ENCODE results near the gene SLC39A2. TPM values are rescaled to one million over a fixed set of nuclear protein-coding genes. Genes with fewer than 3 reads are reported as not detected.

SLC39A2 gene
- total RNA-seq, 2 donors from 2014 or later = not detected

DNA sequence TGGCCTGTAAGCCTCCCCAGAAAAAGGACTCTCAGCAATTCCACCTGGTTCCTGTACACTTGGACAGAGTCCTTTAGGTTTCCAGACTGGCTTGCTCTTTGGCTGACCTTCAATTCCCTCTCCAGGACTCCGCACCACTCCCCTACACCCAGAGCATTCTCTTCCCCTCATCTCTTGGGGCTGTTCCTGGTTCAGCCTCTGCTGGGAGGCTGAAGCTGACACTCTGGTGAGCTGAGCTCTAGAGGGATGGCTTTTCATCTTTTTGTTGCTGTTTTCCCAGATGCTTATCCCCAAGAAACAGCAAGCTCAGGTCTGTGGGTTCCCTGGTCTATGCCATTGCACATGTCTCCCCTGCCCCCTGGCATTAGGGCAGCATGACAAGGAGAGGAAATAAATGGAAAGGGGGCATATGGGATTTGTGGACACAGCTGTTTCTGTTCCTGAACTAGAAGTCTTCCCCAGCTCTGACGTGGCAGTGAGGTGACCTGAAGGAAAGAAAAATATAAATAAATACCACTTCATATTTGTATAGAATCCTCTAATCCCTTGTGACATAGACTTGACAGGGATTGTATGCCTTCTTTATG, 44.4 kb downstream of the SLC39A2 start:
- no peaks in the 10 kb centered on the region for H3K9me3 ChIP-seq
- peaks cover 0 to 50% of the 10 kb centered on the region in 2 donors for H3K4me1 ChIP-seq
- DNase-seq (ENCODE audit: low spot score) = no peak
- H3K4me3 ChIP-seq = no peak overlapping the region
- H3K27me3 ChIP-seq = no peaks in the 10 kb centered on the region
- no peaks in the 10 kb centered on the region for H3K36me3 ChIP-seq
- TF ChIP-seq, protein P1, sequence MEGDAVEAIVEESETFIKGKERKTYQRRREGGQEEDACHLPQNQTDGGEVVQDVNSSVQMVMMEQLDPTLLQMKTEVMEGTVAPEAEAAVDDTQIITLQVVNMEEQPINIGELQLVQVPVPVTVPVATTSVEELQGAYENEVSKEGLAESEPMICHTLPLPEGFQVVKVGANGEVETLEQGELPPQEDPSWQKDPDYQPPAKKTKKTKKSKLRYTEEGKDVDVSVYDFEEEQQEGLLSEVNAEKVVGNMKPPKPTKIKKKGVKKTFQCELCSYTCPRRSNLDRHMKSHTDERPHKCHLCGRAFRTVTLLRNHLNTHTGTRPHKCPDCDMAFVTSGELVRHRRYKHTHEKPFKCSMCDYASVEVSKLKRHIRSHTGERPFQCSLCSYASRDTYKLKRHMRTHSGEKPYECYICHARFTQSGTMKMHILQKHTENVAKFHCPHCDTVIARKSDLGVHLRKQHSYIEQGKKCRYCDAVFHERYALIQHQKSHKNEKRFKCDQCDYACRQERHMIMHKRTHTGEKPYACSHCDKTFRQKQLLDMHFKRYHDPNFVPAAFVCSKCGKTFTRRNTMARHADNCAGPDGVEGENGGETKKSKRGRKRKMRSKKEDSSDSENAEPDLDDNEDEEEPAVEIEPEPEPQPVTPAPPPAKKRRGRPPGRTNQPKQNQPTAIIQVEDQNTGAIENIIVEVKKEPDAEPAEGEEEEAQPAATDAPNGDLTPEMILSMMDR (IDR thresholded peaks at IDR 0.05) = no peak
- H3K27ac ChIP-seq = no peak overlapping the region

DNA sequence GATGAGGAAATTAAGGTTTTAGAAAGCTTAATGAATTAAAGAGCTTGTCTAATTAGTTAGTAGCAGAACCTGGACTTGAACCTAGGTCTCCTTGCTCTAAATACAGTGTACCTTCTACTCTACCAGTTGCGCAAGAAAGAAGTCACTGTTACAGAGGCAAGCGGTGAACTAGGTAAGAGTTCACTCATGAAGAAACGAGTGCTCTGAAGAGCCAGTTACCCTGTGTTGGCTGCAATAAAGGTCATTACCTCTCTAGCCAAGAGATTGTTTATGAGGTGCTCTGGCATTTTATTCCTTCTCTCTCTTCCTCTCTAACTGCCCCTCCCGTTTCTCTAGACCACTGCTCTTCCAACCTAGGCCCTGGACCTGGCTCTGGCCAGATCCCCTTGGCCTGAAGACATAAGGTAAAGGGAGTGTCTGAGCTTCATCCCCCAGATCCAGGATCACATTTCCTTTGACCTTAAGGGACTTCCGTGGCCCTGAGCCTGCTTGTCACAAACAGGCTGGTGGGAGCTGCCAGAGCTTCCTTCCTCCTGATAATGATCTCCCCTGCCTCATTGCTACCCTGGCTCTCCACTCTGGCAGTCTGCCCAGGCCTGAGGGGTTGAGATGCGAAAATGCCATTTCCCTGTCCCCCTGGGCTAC, 45.0 kb downstream of the SLC39A2 start:
- Histone ChIP-seq H3K4me3 (no peak overlapping the region), H3K36me3 (no peaks in the 10 kb centered on the region), H3K4me1 (peaks cover 0 to 47% of the 10 kb centered on the region in 2 donors), H3K9me3 (no peaks in the 10 kb centered on the region), H3K27ac (no peak overlapping the region), H3K27me3 (no peaks in the 10 kb centered on the region)
- DNase-seq (ENCODE audit: low spot score) = no peak
- TF ChIP-seq, protein P1 (IDR thresholded peaks at IDR 0.05) = no peak

DNA sequence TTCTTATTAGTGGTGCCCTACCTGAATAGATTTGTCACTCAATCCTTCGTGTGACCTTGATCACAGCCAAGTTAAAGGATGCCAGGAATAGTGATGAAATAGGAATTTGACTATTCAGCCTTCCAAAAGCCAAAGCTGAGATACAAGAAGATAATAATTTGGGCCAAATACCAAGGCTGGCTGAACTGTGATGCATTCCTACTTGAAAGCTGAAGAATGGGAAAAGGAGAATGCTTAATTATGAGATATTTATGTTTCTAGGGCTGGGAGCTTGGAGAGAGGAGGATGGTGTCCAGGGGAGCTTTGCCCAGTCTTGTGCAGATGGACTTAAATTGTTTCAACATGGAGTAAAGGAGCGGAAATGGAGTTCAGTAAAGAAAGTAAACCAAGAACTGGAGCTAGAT, 48.3 kb downstream of the SLC39A2 start:
- Histone ChIP-seq H3K4me3 (no peak overlapping the region), H3K27ac (no peak overlapping the region), H3K27me3 (no peaks in the 10 kb centered on the region), H3K4me1 (peaks cover 0 to 34% of the 10 kb centered on the region in 2 donors), H3K9me3 (no peaks in the 10 kb centered on the region), H3K36me3 (no peaks in the 10 kb centered on the region)
- no peak for DNase-seq (ENCODE audit: low spot score)
- TF ChIP-seq, protein P1 (IDR thresholded peaks at IDR 0.05) = no peak

DNA sequence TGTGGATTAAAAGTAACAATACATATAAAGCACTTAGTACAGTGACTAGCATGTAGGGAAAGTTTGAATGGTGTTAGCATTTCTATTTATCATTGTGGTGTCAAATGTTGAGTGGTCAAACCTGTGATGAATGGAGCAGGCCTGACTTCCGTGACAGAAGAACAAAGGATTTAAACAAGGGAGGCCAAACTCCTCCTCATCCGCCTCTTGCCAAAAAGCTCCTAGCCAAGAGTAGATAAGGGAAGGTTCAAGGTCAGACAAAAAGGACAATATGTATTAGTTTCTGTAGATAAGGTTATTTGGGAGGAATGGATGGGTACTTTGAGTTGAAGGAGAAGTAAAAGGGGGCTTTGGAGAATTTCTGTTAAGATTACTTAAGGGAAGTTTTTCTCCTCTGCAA, 49.5 kb downstream of the SLC39A2 start:
- H3K9me3 ChIP-seq = no peaks in the 10 kb centered on the region
- no peaks in the 10 kb centered on the region for H3K36me3 ChIP-seq
- peaks cover 0 to 22% of the 10 kb centered on the region in 2 donors for H3K4me1 ChIP-seq
- TF ChIP-seq, protein P1 (IDR thresholded peaks at IDR 0.05) = no peak
- no peak for DNase-seq (ENCODE audit: low spot score)
- H3K27ac ChIP-seq = no peak overlapping the region
- H3K4me3 ChIP-seq = no peak overlapping the region
- no peaks in the 10 kb centered on the region for H3K27me3 ChIP-seq

DNA sequence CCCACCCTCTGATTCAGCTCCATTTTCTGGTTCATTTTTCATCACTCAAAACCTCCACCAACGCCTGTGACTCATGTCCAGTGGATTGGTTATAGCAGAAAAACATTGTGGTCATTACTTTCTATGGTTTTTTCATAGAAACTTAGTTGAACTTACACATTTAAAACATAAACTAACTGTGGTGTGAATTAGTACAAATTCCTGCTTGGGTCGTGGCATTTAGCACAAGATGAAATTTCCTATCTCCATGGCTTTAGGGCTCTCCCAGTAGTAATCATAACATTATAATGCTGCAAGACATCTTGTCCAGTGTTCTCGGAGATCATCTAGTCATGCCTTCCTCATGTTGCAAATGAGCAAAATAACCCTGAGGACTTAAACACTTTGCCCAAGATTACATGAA, 50.2 kb downstream of the SLC39A2 start:
- Histone ChIP-seq H3K4me3 (no peak overlapping the region), H3K36me3 (no peaks in the 10 kb centered on the region), H3K9me3 (no peaks in the 10 kb centered on the region), H3K4me1 (peaks cover 0 to 16% of the 10 kb centered on the region in 2 donors), H3K27me3 (no peaks in the 10 kb centered on the region), H3K27ac (no peak overlapping the region)
- no peak for DNase-seq (ENCODE audit: low spot score)
- TF ChIP-seq, protein P1 (IDR thresholded peaks at IDR 0.05) = no peak

All from right atrium auricular region (tissue), 2 donors.